HG03565 (cell line): ENCODE data around the gene INPP5K.
"Not testable (repeated sequence)": the region's sequence is repeated elsewhere in the genome, so short reads cannot be mapped to it uniquely, and the experiment has no call there.

Experiments
- ATAC-seq: cut with Tn5 transposase; IDR thresholded peaks from one replicate; pipeline ENCODE4 v1.9.1; 2021; ENCODE audit warnings: mild to moderate bottlenecking, moderate library complexity; ENCODE audit not compliant: unreplicated experiment

The INPP5K gene

DNA sequence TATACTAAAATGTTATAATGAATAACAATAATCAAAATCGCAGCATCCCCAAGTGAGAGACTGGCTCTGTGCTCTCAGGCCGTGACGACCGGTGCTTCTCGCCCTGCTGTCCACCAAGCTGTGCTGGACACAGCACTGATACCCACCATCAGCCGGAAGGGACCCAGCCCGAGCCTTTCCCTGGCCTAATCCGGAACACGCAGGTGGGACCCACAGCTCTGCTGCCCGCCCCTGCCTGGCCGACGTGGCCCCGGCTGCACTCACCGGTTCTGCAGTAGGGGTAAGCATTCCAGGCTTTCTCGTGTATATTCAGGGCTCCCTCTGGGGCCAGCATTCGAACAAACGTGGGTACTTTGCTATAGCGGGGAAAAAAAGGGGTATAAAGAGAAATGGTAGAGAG, 31.6 kb upstream of the INPP5K start:
- no peak for ATAC-seq

GRCh38 chr17:1546292-1546922, 30.0 kb upstream of the INPP5K start:
- no peak for ATAC-seq

DNA sequence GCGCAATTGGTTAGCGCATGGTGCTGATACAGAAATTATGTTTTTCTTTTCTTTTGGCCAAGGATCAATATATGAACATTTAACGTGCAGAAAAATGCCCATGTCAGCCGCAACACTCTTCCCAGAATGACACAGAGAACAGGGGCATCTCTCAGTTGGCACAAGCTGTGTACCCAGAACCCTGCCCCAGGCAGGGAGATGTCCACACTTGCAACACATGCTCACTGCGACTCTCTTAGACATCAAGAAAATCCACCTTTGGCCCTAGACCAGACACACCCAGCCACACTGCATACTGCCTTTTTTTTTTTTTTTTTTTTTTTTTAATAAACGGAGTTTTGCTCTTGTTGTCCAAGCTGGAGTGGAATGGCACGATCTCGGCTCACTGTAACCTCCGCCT, 29.2 kb upstream of the INPP5K start:
- no peak for ATAC-seq

DNA sequence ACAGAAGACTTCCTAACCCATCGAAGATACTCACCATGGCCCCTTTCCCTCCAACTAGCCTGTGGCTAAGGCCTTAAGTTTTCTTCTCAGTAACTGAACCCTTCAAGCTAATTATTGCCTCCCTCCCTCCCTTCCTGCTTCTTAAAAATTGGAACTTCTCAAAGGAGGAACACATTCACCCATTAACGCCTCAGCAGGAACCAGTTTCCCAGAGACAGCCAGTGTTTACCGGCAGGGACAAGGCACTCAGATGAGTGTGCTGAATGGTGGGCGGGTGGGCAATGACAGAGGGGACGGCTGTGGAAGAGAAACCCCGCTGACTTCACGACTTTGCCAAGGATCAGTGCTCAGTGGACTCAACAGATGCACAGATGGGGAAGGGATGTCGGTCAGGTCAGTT, 25.9 kb upstream of the INPP5K start:
- no peak for ATAC-seq

DNA sequence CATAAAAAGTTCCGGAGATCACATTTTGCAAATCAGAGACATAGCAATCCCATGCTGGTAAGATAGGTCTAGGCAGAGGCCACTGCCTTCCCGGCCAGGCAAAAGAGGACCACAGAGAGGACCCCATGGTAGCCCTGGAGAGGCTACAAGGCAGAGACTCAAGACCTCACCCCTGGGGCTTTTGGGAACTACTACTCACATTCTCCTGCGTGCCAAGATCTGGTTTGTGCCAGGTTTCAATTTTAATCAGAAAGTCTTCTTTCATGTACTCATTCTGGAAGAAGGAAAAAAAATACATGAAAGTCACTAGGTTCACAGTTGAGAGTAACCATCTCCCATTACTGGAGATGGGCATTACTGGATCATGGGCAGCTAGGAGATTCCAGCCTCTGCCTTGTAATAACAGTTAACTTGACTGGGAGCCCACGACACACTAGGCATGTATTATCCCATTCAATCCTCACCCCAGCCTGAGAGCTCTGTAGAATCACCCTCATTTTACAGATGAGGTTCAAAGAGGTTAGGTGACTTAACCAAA, 25.0 kb upstream of the INPP5K start:
- no peak for ATAC-seq

GRCh38 chr17:1539811-1540210, 23.4 kb upstream of the INPP5K start:
- ATAC-seq = no peak

- ATAC-seq = no peak
Observed at GRCh38 chr17:1535737-1536136, 19.3 kb upstream of the INPP5K start.

- ATAC-seq = no peak
Observed at GRCh38 chr17:1533661-1534325, 17.4 kb upstream of the INPP5K start.

DNA sequence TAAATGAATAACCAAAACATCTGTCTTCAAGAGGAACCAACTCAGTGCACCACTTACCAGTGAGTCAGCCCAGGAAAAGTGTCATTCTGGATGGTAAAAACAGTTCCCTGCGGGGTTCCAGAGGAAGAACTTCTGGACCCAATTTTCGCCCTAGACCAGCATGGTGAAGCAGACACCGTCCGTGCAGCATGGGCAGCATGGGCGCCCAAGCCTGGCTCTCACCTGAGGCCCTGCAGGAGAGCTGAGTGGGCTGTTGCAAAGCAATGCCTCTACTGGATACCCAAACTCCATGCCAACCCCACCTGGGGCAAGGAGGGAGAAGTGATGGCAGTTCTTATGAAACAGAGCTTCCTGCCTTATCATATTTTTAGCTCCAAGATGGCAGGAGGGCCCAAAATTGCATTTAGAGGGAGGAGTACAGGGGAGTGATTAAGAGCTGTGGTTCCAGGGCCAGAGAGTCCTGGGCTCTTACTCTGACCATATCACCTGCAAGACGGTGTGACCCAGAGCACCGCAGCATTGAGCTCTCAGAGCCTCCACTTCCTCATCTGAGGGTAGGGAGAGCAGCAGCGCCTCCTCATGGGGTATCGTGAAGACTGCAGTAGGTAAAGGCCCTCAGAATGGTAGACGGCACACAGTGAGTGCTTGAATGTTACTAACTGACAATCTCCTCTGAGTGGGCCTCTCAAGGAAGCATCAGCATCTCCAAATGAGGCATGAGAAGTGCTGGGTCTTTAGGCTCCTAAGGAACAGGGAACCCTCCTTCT, 16.6 kb upstream of the INPP5K start:
- ATAC-seq = no peak

- ATAC-seq = no peak
Observed at GRCh38 chr17:1529863-1530262, 13.5 kb upstream of the INPP5K start.

GRCh38 chr17:1526876-1527275, 10.5 kb upstream of the INPP5K start:
- ATAC-seq = not testable (repeated sequence)

GRCh38 chr17:1522626-1523025, 6.2 kb upstream of the INPP5K start:
- ATAC-seq = no peak

- ATAC-seq = no peak
Observed at GRCh38 chr17:1521086-1521640, 4.8 kb upstream of the INPP5K start.

GRCh38 chr17:1519678-1520077, 3.3 kb upstream of the INPP5K start:
- no peak for ATAC-seq

DNA sequence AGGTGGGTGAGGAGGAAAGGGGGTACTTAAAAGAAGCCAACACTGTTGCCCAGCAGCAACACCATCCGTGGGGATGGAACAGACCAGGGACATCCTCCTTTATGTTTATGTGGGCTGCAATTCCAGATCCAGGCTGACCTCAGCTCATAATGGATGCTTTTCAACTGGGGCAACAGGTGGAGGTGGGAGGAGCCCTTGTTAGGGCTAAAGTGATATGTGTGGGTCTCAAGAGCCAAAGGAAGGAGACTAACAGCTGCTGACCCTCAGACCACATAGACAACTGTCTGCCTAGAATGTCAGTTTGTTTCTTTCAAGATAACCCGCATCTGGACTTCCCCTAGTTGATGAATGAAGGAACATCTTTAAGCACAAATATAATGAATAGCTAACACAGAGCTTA, 2.0 kb upstream of the INPP5K start:
- no peak for ATAC-seq

GRCh38 chr17:1515640-1516387, 598 bp downstream of the INPP5K start:
- no peak for ATAC-seq

DNA sequence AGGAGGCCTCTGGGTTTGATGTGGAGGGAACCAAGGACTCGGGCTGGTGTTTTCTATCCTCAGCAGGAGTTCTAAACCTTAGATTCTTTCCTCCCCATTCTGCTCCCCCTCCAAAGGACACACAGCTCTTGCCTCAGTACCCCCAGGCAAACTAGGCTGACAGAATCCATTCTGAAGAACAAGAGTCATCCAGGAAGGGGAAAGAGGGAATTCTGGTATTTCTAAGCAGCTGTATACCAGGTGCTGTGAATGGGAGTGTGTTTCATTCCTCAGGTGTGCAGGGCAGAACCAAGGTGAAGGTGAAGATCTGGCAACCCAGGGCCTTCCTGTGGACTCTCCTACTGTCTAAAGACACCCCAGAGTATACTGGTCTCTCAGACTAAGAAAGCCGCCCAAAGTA, 4.1 kb downstream of the INPP5K start:
- ATAC-seq = no peak

DNA sequence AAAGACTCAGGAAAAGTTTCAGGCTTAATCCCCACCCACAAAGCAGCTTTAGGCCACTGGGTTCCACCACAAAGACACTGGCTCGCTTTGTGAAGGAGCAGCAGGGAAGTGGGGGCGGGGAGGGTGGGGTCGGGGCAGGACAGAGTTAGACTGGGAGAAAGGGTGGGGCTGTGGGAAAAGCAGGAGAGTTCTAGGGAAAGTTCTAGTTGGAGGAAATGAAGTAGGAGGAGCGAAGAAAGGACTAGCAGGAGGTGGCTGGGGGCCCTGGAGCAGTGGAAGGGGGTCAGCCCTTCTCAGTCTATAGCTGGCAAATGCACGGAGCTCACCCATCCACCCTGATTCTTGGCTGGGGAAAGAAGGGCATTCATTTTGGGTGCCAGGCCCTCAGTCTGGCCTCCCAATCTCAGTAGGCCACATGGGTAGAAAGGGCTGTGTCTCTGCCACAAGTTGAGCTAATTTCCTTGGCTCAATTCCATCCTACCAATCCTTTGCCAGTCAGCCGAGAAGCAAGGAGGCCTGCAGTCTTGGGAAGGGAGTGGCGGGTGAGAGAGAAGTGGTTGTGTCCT, 4.6 kb downstream of the INPP5K start:
- ATAC-seq = no peak

DNA sequence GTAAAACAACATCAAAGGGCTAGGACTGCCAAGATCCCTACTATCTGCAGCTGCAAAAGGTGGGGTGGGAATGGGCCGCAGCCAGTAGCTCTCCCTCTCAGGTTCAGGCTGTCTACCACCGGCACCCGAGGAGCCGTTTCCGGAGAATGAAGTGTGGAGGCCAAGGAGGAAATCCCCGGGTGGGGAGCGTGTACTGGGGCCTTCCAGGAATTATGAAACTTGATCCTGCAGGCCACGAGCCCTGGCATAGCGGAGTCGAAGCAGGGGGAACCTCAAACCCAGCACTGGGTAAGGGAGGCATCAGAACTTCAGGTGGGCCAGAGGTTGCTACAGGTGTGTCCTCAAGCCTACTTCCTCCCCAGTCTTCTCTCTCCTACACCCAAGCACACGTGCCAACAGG, 5.1 kb downstream of the INPP5K start:
- no peak for ATAC-seq

DNA sequence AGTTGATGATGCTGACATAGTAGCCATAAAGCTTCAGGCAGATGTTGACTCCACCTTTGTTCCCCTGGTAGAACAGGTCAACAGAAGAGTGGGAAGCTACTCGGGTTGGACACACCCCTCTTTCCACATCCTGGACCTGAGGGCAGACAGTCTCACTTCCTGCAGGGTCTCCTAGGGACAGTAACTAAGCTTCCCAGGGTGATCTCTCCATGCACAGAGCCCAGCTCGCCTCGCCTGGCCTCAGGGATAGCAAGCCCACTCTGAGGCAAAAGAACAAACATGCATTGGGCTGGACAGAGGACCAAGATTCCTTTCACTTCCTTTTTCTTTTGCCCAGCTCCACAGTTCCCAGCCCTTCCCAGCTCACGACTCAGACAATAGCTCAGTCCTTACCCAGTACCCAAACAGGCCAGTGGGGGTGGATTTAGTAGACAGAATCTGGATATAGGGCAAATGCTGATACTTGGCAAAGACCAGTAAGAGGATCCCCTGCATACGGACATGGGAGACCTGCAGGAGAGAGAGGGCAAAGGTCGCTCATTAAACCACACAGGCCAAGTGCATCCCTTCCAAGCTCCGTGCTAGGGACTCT, 7.0 kb downstream of the INPP5K start:
- no peak for ATAC-seq
